Dendritic cell treated with granulocyte-macrophage colony-stimulating factor and Interleukin-4, amounts not matched to agents 40 ng/mL and 50 ng/mL, for 4 days (primary cell): ENCODE data around the gene SYNJ2.

Source experiments
- H3K27ac Mint-ChIP-seq: one replicate; pipeline ENCODE4 v1.8.0; 2022; ENCODE audit warnings: mild to moderate bottlenecking, mixed read lengths
- H3K27me3 Mint-ChIP-seq: one replicate; pipeline ENCODE4 v1.8.0; 2022; ENCODE audit warnings: mild to moderate bottlenecking, mixed read lengths
- H3K36me3 Mint-ChIP-seq: one replicate; pipeline ENCODE4 v1.8.0; 2022; ENCODE audit warnings: low read depth, mixed read lengths
- H3K4me1 Mint-ChIP-seq: one replicate; pipeline ENCODE4 v1.8.0; 2022; ENCODE audit warnings: low read depth, mixed read lengths
- H3K4me3 Mint-ChIP-seq: one replicate; pipeline ENCODE4 v1.8.0; 2022; ENCODE audit warnings: mild to moderate bottlenecking, moderate library complexity, mixed read lengths
- H3K9me3 Mint-ChIP-seq: one replicate; pipeline ENCODE4 v1.8.0; 2022; ENCODE audit warnings: mixed read lengths
- intact Hi-C: fragments of 100-400 bp; cut with micrococcal nuclease; formaldehyde crosslinking; loops from one replicate; pipeline ENCODE4 v1.15.0; 2022

Gene SYNJ2

DNA sequence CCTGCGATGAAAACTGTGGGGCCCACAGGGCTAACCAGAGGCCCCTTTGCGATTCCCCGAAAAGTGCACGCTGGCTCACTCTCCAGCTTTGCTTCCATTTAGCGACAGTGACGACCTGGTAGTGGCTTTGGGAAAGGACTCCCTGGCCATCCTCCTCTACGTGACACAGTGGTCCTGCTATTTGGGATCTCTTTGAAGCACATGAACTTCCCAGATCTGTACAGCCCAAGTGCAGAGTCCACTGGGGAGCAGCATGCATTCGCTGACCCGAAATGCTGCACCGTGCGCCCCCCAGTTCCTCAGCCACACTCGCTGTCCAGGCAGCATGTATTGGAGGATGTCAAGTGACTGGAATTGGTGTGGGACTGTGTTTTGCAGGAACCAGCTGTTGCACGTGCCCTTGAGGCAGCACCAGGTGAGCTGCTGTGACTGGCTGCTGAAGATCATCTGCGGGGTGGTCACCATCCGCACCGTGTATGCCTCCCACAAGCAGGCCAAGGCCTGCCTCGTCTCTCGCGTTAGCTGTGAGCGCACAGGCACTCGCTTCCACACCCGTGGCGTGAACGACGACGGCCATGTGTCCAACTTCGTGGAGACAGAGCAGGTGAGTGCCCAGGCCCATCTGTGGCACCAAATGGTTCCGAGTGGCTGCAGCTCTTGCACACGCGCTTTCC, 51.6 kb downstream of the SYNJ2 start:
- H3K4me1 Mint-ChIP-seq = peaks cover 75% of the 10 kb centered on the region

DNA sequence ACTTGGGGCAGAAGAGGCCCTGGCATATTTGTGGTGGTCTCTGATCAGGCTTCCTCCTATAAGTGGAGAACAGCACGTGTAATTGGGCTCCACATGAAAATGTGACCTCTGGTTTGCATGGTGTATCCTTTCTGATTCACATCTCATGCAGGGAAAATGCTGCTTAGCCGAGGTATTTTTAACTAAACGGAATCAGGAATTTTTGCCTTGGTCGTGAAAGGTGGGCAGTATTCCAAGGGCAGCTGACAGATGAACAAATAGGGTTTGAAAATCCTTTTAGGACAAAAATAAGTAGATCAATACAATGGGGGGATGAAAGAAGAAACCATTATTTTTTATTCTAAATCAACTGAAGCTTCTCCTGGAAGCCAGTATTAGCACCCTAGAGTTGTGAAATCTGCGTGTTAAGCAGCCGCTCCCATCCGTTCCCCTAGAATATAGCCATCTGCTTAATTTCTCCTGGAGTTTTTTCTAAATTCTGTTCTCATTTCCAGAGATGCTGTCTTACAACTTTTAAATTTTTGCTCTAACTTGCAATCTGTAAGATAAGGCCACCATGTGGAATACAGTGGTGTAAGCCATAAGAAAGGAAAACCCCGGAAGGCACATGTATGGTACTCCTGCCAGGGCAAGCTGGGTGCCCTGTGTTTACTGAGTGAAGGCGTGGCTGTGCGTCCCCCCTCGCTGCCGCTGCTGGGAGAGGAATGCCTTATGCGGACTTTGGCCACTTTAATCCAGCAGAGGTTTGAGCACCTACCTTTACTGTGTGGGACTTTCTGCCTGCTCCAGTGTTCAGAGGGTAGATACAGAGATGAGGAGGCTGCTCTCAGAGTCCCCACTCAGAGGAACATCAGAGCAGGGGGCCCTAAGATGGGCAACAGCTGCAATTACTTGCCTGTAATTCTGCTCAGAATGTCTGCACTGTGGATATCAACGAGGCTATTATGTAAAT, 52.4 kb downstream of the SYNJ2 start:
- no peak overlapping the region for H3K4me3 Mint-ChIP-seq
- peaks cover 12% of the 10 kb centered on the region for H3K27me3 Mint-ChIP-seq
- peaks cover 77% of the 10 kb centered on the region for H3K4me1 Mint-ChIP-seq
- intact Hi-C loops = no loop called here
- no peaks in the 10 kb centered on the region for H3K9me3 Mint-ChIP-seq
- H3K27ac Mint-ChIP-seq = peak overlapping the region; percentile 20
- H3K36me3 Mint-ChIP-seq = peaks cover 24% of the 10 kb centered on the region

More for the DNA sequence above, 51.6 kb downstream of the SYNJ2 start:
- Mint-ChIP-seq H3K4me3 (no peak overlapping the region), H3K27me3 (peaks cover 7% of the 10 kb centered on the region), H3K36me3 (peaks cover 17% of the 10 kb centered on the region), H3K9me3 (no peaks in the 10 kb centered on the region), H3K27ac (no peak overlapping the region)
- intact Hi-C loops = no loop called here

DNA sequence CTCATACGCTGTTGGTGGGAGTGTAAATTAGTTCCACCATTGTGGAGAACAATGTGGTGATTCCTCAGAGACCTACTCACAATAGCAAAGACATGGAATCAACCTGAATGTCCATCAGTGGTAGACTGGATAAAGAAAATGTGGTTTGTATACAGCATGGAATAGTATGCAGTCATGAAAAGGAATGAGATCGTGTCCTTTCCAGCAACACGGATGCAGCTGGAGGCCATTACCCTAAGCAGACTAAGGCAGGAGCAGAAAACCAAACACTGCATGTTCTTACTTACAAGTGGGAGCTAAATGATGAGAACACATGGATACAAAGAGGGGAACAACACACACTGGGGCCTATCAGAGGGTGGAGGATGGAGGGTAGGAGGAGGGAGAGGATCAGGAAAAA, 54.6 kb downstream of the SYNJ2 start:
- H3K27ac Mint-ChIP-seq = peak overlapping the region; percentile 57
- H3K36me3 Mint-ChIP-seq = peaks cover 24% of the 10 kb centered on the region
- peaks cover 19% of the 10 kb centered on the region for H3K27me3 Mint-ChIP-seq
- peaks cover 81% of the 10 kb centered on the region for H3K4me1 Mint-ChIP-seq
- H3K4me3 Mint-ChIP-seq = no peak overlapping the region
- intact Hi-C loops = no loop called here
- no peaks in the 10 kb centered on the region for H3K9me3 Mint-ChIP-seq

DNA sequence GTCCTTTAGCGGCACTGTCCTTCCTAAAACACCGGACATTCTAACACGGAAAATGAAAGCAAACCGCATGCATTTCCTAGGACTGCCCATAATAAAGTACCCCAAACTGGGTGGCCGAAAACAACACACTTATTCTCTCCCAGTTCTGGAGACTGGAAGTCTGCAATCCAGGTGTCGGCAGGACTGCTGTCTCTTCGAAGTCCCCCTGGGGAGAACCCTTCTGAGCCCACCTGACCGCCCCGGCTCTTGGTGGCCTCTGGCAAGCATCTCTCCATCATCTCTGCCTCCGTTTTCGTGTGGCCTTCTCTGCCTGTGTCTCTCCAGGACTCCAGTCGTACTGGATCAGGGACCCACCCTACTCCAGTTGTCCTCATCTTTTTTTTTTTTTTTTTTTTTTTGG, 55.4 kb downstream of the SYNJ2 start:
- Mint-ChIP-seq H3K27me3 (peaks cover 17% of the 10 kb centered on the region), H3K4me1 (peaks cover 79% of the 10 kb centered on the region), H3K27ac (peak overlapping the region; percentile 68), H3K4me3 (no peak overlapping the region), H3K9me3 (no peaks in the 10 kb centered on the region), H3K36me3 (peaks cover 24% of the 10 kb centered on the region)
- intact Hi-C loops = no loop called here

DNA sequence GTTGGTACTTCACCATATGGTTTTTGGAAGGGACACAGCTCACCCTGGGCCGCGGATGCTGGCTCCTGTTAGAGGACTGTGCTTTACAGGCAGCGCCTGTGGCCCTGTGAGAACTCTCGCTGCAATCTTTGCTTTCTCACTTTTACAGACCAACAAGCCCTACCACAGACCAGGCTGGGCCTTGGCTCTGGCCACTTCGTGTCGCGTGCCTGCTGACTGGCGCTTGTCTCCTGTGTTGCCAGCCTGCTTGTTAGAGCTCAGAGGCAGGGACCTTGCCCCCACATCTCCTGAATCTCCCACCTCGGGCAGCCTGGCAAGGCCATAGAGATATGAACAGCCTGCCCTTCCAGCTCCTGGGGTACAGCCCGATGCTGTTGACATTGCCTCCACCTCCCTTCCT, 56.1 kb downstream of the SYNJ2 start:
- Mint-ChIP-seq H3K27me3 (peaks cover 17% of the 10 kb centered on the region), H3K36me3 (peaks cover 24% of the 10 kb centered on the region), H3K4me1 (peaks cover 81% of the 10 kb centered on the region), H3K4me3 (no peak overlapping the region), H3K27ac (peak overlapping the region; percentile 68), H3K9me3 (no peaks in the 10 kb centered on the region)
- intact Hi-C loops = no loop called here

DNA sequence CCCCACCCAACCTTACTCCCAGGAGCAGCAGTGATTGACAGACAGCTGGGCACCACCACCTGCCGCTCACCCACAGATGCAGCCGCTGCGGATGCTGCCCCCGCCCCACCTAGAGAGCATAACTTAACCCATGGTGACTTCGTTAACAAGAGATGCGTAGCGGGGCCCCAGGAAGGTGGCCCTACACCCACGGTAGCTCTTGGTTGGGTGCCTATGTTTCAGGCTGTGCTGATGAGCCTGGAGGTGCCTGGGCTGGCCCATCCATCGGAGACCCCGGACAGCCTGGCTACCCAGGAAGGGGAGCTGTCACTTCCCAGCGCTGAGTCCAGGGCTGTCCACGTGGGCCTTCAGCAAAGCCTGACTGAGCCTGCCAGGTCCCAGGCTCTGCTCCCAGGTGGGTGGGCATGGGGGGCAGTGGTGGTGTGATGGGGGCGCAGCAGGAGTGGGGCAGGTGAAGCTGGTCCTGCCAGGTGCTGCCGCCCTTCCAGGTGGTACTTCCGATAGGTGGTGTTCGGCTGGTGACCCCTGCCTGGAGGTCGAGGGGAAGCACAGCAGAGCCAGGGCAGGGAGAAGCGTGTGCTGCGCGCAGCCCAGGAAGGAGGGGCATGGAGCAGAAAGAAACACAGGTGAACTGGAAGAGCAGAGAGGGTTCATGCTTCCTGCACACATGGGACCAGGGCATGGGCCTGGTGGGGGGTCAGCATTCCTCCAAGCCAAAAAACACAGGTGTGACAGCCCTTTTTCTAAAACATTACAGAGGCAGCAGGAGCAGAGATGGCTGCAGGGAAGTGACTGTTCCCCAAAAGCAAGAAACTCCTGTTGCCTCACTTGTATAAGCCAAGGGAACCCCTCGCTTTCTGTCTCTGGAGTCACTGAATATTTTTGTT, 56.9 kb downstream of the SYNJ2 start:
- Mint-ChIP-seq H3K4me3 (no peak overlapping the region), H3K27me3 (peaks cover 17% of the 10 kb centered on the region), H3K4me1 (peaks cover 76% of the 10 kb centered on the region), H3K36me3 (peaks cover 19% of the 10 kb centered on the region), H3K9me3 (no peaks in the 10 kb centered on the region), H3K27ac (peak overlapping the region; percentile 68)
- intact Hi-C loops = no loop called here

DNA sequence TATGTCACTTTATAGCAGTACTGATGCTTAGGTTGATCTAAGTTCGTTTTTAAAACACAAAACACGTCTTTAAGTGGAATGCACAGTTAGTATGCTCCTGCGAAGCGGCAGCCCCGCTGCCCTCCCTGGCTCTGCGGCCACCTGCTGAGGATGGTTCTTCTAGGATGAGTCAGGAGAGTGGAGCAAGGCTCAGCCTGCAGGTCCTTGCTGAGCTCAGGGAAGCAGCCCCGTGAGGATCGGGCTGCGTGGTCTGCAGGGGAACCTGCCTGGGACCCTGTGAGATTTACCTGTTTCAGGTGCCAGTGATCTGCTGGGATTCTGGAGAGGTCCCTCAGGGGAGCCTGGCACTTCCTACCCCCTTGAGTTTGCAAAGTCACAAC, 57.5 kb downstream of the SYNJ2 start:
- Mint-ChIP-seq H3K36me3 (peaks cover 24% of the 10 kb centered on the region), H3K27me3 (peaks cover 20% of the 10 kb centered on the region), H3K4me1 (peaks cover 69% of the 10 kb centered on the region), H3K27ac (peak overlapping the region; percentile 68), H3K4me3 (no peak overlapping the region), H3K9me3 (no peaks in the 10 kb centered on the region)
- intact Hi-C loops = no loop called here

DNA sequence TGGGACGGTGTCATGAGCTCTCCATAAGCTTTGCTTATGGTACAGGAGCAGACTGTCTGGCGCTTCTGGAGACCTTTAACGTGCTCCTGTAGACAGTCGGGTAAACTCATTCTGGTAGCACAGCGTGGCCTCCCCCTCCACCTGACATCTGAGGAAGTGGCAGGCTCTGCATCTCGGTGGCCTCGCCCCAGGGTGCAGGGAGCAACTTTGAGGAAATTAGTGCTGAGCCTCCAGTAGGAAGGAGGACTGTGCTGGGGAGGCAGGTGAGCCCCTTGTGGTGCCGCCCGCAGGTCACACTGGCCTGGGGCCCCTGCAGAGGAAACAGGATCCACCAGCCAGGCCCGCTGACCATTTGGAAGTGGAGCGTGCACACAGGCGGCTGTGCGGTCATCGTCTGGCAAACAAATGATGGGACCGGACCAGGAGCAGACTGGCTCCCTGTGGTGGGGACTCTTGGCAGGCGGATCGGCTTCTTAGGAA, 57.9 kb downstream of the SYNJ2 start:
- Mint-ChIP-seq H3K27me3 (peaks cover 20% of the 10 kb centered on the region), H3K4me3 (peak overlapping the region; percentile 23), H3K4me1 (peaks cover 65% of the 10 kb centered on the region), H3K9me3 (no peaks in the 10 kb centered on the region), H3K36me3 (peaks cover 29% of the 10 kb centered on the region), H3K27ac (peak overlapping the region; percentile 68)
- intact Hi-C loops = loop anchor here (5.0 kb wide), 1 partner anchor 32 kb away; no protein-coding TSS in a partner anchor

DNA sequence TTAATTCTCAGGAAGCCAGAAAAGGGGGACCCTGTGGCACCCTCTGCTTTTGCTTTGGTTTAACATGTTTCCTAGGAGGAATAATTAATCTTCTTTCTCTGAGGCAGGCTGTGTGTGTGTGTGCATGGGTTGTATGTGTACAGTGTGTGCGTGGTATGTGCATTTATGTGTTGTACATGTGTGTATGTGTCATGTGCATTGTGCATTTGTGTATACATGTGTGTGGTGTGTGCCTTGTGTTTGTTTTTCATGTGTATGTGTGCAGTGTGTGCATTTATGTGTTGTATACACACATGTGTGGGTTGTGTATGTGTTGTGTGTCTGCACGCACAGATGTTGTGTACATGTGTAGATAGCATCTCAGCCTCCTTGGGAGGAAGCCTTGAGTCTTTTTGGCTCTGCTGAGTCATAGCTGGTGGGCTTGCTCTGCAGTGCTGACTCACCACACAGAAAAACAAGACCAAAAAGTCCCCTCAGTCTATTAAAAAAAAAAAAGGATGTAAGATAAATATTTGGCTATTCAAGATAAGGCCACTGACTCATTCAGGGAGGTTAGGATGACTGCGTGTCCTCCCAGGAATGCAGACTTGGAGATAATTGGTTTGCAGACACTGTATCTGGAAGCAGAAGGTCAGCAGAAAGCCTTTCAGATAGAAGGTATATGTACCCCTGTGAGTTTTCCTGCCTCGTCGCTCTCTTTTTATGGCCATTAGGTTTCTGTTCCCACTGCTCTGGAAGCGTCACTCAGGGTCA, 58.6 kb downstream of the SYNJ2 start:
- intact Hi-C loops = loop anchor here (5.0 kb wide), 1 partner anchor 33 kb away; no protein-coding TSS in a partner anchor
- Mint-ChIP-seq H3K9me3 (no peaks in the 10 kb centered on the region), H3K27ac (peak overlapping the region; percentile 68), H3K27me3 (peaks cover 20% of the 10 kb centered on the region), H3K36me3 (peaks cover 30% of the 10 kb centered on the region), H3K4me3 (peak overlapping the region; percentile 50), H3K4me1 (peaks cover 63% of the 10 kb centered on the region)

DNA sequence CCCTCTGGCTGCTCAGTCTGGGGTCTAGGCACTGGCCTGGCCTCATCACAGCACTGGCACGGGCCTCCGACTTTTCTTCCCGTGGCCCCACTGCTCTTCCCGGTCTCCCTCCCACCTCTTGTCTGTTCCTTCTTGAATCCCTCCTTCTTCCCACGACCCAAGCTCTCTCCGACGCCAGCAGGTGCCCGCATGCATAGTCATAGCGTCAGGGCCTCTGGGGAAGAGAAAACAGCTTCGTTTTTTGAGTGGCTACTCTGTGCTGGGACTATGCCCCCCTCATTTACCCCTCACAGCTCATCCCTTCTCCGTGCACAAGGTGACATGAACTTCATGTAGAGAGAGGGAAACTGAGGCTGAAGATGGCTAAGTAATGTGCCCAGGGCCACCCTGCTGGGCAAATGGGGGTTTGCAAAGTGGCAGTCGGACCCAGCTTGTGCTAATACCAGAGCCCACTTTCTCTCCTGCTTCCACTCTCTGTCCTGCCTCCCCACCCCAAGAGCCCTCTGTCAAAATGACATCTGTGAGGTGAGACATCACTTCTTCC, 59.2 kb downstream of the SYNJ2 start:
- peak overlapping the region; percentile 31 for H3K4me3 Mint-ChIP-seq
- peaks cover 36% of the 10 kb centered on the region for H3K36me3 Mint-ChIP-seq
- peak overlapping the region; percentile 68 for H3K27ac Mint-ChIP-seq
- H3K9me3 Mint-ChIP-seq = no peaks in the 10 kb centered on the region
- intact Hi-C loops = loop anchor here (5.0 kb wide), 1 partner anchor 34 kb away; no protein-coding TSS in a partner anchor
- H3K4me1 Mint-ChIP-seq = peaks cover 63% of the 10 kb centered on the region
- peaks cover 18% of the 10 kb centered on the region for H3K27me3 Mint-ChIP-seq

DNA sequence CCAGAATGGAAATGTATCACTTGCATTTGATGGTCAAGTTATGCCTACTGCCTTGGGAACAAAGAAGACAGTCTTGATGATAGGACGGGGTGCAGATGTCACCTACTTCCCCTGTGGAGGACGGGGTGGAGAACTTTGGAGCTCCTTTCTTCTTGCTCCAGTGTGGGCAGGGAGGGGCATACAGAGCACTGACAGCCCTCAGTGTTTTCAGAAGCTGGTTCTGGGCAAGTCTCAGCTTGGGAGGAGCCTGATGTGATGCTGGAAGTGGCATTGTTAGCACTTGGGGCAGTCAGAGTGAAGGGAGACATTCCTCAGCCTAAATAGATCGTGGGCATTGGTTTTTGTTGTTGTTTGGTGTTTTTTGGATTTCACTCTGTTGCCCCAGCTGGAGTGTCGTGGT, 59.7 kb downstream of the SYNJ2 start:
- peaks cover 58% of the 10 kb centered on the region for H3K4me1 Mint-ChIP-seq
- intact Hi-C loops = loop anchor here (5.0 kb wide), 1 partner anchor 34 kb away; no protein-coding TSS in a partner anchor
- no peaks in the 10 kb centered on the region for H3K9me3 Mint-ChIP-seq
- peak overlapping the region; percentile 68 for H3K27ac Mint-ChIP-seq
- peak overlapping the region; percentile 31 for H3K4me3 Mint-ChIP-seq
- peaks cover 36% of the 10 kb centered on the region for H3K36me3 Mint-ChIP-seq
- H3K27me3 Mint-ChIP-seq = peaks cover 16% of the 10 kb centered on the region

DNA sequence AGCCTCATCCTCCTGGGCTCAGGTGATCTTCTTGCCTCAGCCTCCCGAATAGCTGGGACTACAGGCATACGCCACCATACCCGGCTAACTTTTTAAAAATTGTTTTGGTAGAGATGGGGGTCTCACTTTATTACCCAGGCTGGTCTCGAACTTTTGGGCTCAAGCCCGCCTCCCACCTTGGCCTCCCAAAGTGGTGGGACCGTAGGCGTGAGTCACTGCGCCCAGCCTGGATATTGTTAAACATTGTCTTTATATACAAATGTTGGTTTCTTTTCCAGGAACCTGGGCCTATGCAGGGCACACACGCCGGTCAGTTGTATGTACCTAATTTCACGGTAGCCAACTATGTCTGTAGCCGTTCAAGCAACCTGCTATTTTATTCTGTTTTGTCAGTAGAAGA, 60.1 kb downstream of the SYNJ2 start:
- Mint-ChIP-seq H3K9me3 (no peaks in the 10 kb centered on the region), H3K4me1 (peaks cover 59% of the 10 kb centered on the region), H3K4me3 (no peak overlapping the region), H3K27me3 (peaks cover 18% of the 10 kb centered on the region), H3K36me3 (peaks cover 38% of the 10 kb centered on the region), H3K27ac (peak overlapping the region; percentile 68)
- intact Hi-C loops = loop anchor here (5.0 kb wide), 1 partner anchor 34 kb away; no protein-coding TSS in a partner anchor
